Fibroblast of mammary gland (primary cell): ENCODE measurements around the gene MYO18B.

Experiments used
- DNase-seq: peaks from one replicate; pipeline ENCODE4 v3.0.0-alpha.2; 2010; ENCODE audit warnings: low read depth
- H3K4me3 ChIP-seq: 2 replicates; pipeline ENCODE4 v1.5.1; 2011; ENCODE audit warnings: low read depth, mild to moderate bottlenecking, low read length, moderate library complexity; ENCODE audit not compliant: control insufficient read depth
- TF ChIP-seq, protein P1 (sequence below): conservative IDR thresholded peaks from 2 replicates; pipeline ENCODE4 v1.5.1; 2011; ENCODE audit warnings: low read depth, low read length, inconsistent platforms; ENCODE audit not compliant: control insufficient read depth, insufficient read depth

Gene MYO18B

DNA sequence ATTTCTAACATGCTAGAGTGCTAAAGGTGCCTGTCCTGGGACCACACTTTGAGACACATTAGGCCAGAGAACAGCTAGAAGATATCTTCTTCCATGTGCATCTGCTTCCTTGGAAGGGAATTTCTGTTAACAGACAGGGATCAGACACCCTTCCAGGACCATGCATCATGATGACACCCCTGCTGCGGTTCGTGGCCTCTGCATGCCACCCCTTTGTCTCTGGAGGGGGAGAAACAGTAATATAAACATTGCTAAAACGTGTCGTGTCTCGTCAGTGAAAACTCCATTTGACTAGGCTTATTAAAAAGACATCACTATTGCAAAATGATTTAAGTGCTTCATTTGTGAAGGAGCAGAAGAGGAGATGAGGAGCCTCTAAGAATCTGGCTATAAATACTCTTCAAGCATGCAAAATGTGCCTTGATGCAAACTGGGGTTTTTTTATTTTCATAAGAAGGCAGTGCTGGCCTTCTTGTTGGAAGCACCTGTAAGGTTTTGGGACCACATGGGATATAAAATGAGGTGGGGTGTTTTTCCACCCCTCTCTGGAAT lies 141.6 kb downstream of the MYO18B start:
- no peak for DNase-seq
- TF ChIP-seq, protein P1, sequence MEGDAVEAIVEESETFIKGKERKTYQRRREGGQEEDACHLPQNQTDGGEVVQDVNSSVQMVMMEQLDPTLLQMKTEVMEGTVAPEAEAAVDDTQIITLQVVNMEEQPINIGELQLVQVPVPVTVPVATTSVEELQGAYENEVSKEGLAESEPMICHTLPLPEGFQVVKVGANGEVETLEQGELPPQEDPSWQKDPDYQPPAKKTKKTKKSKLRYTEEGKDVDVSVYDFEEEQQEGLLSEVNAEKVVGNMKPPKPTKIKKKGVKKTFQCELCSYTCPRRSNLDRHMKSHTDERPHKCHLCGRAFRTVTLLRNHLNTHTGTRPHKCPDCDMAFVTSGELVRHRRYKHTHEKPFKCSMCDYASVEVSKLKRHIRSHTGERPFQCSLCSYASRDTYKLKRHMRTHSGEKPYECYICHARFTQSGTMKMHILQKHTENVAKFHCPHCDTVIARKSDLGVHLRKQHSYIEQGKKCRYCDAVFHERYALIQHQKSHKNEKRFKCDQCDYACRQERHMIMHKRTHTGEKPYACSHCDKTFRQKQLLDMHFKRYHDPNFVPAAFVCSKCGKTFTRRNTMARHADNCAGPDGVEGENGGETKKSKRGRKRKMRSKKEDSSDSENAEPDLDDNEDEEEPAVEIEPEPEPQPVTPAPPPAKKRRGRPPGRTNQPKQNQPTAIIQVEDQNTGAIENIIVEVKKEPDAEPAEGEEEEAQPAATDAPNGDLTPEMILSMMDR: no peak
- H3K4me3 ChIP-seq: no peak overlapping the region

DNA sequence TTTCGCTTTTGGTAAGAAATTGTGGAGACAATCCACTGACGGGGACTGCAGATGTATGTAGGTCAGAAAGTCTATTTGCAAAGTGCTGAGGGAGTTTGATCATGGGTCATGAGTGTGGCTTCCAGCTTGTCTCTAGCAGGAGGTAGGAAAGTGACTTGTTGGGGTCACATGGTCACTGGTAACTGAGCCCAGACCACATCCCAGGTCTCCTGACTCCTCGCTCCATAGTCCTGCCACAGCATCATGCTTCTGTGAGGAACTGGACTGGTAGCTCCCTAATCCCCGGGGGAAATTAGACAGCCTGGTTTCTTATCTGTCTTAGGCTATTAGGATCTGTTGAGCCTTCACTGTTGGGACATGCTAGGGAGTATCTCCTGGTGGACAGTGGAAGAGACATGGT lies 142.1 kb downstream of the MYO18B start:
- H3K4me3 ChIP-seq: no peak overlapping the region
- TF ChIP-seq, protein P1: no peak
- no peak for DNase-seq

DNA sequence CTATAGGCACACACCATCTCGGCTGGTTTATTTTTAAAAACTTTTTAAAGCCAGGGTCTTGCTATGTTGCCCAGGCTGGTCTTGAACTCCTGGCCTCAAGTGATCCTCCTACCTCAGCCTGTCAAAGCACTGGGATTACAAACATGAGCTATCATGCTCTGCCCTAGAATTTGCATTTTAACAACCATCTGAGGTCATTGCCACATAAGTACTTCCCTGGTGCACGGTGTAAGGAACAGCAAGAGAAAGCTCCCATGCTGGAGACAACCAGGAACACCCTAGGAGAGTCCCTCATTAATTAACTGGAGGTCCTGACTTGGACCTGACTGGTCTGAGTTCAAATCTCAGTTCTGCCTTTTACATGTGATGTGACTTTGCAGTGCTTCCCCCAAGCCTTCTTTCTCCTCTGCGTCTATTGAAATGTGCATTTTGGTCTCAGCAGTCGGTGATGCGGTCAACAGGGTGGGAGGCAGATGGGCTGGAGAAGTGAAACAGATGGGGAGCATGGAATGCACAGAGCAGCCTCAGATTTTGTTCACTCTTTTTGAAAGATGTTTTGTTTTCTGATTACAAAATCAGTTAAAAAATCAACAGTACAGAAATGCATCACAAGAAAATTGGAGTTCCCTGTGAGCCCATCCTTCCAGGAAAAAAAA lies 146.5 kb downstream of the MYO18B start:
- no peak for DNase-seq
- no peak overlapping the region for H3K4me3 ChIP-seq
- TF ChIP-seq, protein P1: no peak

DNA sequence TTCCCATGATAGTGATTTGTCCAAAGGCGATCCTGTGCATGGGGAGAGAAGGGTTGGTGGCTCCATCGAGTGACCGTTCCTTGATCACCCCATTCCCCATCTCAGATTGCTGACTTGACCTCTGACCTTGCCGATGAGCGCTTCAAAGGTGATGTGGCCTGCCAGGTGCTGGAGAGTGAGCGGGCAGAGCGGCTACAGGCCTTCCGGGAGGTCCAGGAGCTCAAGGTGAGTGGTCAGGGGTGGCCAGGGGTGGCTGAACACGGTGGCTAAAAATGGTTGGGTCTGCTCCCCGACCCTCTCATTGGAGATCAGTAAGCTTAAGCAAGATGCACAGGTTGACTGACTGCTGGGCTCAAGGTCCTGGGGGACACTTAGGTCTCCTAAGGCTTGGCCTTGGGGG lies 148.7 kb downstream of the MYO18B start:
- no peak overlapping the region for H3K4me3 ChIP-seq
- TF ChIP-seq, protein P1: no peak
- no peak for DNase-seq

DNA sequence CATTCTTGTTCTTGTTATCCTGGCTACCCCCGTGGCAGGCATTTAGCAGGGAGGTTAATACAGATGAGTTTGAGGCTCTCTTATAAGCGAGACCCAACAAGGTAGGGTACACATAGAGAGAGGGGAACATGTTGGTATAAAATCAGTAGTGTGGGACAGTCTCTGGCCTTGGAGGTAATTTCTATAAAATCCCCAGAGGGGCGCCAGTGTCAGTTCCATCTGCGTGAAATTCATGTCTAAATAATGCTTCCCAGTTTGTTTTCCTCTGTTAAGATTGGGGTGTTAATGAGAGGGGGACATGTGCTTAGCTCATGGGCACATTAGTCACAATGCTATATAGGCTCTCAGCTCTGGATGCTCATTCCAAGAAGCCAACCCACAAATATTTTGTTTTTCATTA lies 150.7 kb downstream of the MYO18B start:
- H3K4me3 ChIP-seq: no peak overlapping the region
- TF ChIP-seq, protein P1: no peak
- no peak for DNase-seq

DNA sequence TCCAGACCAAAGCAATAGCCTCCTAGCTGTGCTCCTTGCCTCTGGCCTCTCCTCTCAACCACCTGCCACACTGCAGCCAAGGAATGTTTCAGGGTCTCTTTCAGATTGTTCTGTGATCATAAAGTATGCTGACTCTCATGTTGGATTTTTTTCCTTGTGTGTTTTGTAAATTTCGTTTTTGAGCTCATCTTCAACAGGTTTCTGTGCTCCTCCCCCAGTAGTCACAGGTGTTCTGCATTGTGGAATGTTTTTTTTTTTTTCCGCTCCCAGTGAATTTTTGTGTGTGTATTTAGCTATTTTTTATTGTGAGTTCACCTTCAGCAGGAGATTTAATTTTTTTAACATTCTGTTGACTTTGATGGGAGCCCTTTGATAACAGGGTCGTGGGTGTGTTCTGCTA lies 153.7 kb downstream of the MYO18B start:
- no peak overlapping the region for H3K4me3 ChIP-seq
- TF ChIP-seq, protein P1: no peak
- DNase-seq: no peak
